HepG2 (cell line): ENCODE measurements around the gene WNT5B. TPM values are rescaled to one million over a fixed set of nuclear protein-coding genes. Genes with fewer than 3 reads are reported as not detected.
A peak's percentile ranks its signal among the peaks of the same experiment; 100 is the strongest.

Source experiments
- FOSL1 ChIP-seq: sonication (generic); formaldehyde crosslinking; IDR thresholded peaks from 2 replicates; pipeline ENCODE4 v1.9.0; 2021; ENCODE audit warnings: missing genetic modification reagents, borderline replicate concordance
- HNRNPK ChIP-seq: fragments of 200-400 bp; formaldehyde crosslinking; IDR thresholded peaks from 2 replicates; pipeline ENCODE4 v1.6.1; 2018; ENCODE audit warnings: low read length, low read depth, moderate library complexity, mild to moderate bottlenecking; ENCODE audit not compliant: poor library complexity, severe bottlenecking
- ISL2 ChIP-seq: sonication (generic); formaldehyde crosslinking; IDR thresholded peaks from 2 replicates; pipeline ENCODE4 v1.5.0; 2020; ENCODE audit warnings: missing genetic modification reagents
- MLLT10 ChIP-seq: sonication (generic); formaldehyde crosslinking; IDR thresholded peaks from 2 replicates; pipeline ENCODE4 v1.4.0; 2020; ENCODE audit warnings: missing genetic modification reagents
- MTF1 ChIP-seq: sonication (generic); formaldehyde crosslinking; IDR thresholded peaks from 2 replicates; pipeline ENCODE4 v1.5.0; 2020; ENCODE audit warnings: missing genetic modification reagents
- NFATC3 ChIP-seq: sonication (generic); formaldehyde crosslinking; IDR thresholded peaks from 2 replicates; pipeline ENCODE4 v1.5.1; 2020; ENCODE audit warnings: mild to moderate bottlenecking, missing genetic modification reagents
- NR1H2 ChIP-seq: sonication (generic); formaldehyde crosslinking; IDR thresholded peaks from 2 replicates; pipeline ENCODE4 v1.8.1; 2022; ENCODE audit warnings: low read depth, missing genetic modification reagents, borderline replicate concordance
- SP140L ChIP-seq: sonication (generic); formaldehyde crosslinking; IDR thresholded peaks from 2 replicates; pipeline ENCODE4 v1.4.0; 2020; ENCODE audit warnings: missing genetic modification reagents, borderline replicate concordance
- SP5 ChIP-seq: IDR thresholded peaks from 2 replicates; pipeline ENCODE4 v1.6.1; 2016; ENCODE audit warnings: low read depth, borderline replicate concordance
- TCF7L2 ChIP-seq: IDR thresholded peaks from 2 replicates; pipeline ENCODE4 v1.6.1; 2011; ENCODE audit warnings: mild to moderate bottlenecking, low read depth, low read length, moderate library complexity
- ZBTB20 ChIP-seq: sonication (generic); formaldehyde crosslinking; IDR thresholded peaks from 2 replicates; pipeline ENCODE4 v1.8.1; 2023; ENCODE audit warnings: missing genetic modification reagents, low read depth, mild to moderate bottlenecking, borderline replicate concordance
- ZBTB21 ChIP-seq: sonication (generic); formaldehyde crosslinking; IDR thresholded peaks from 2 replicates; pipeline ENCODE4 v1.4.0; 2020; ENCODE audit warnings: missing genetic modification reagents
- ZMAT3 ChIP-seq: sonication (generic); formaldehyde crosslinking; conservative IDR thresholded peaks from 2 replicates; pipeline ENCODE4 v1.7.0; 2021; ENCODE audit warnings: missing genetic modification reagents
- ZNF234 ChIP-seq: sonication (generic); formaldehyde crosslinking; conservative IDR thresholded peaks from 2 replicates; pipeline ENCODE4 v1.5.1; 2020; ENCODE audit warnings: mild to moderate bottlenecking, missing genetic modification reagents
- ZNF589 ChIP-seq: sonication (generic); formaldehyde crosslinking; conservative IDR thresholded peaks from 2 replicates; pipeline ENCODE4 v1.8.0; 2022; ENCODE audit warnings: mild to moderate bottlenecking, moderate library complexity, missing genetic modification reagents
- ZNF83 ChIP-seq: sonication (generic); formaldehyde crosslinking; IDR thresholded peaks from 2 replicates; pipeline ENCODE4 v1.4.0; 2020; ENCODE audit warnings: missing genetic modification reagents, mild to moderate bottlenecking, borderline replicate concordance
- ZSCAN22 ChIP-seq: sonication (generic); formaldehyde crosslinking; IDR thresholded peaks from 2 replicates; pipeline ENCODE4 v1.4.0; 2020; ENCODE audit warnings: mild to moderate bottlenecking, missing genetic modification reagents
- ZZZ3 ChIP-seq: sonication (generic); formaldehyde crosslinking; IDR thresholded peaks from 2 replicates; pipeline ENCODE4 v1.4.0; 2020; ENCODE audit warnings: missing genetic modification reagents, mild to moderate bottlenecking, borderline replicate concordance
- polyA plus RNA-seq, 8 experiments: library from polyadenylated mRNA; depleted of rRNA in 3 of 8; stranded (reverse) in 7 of 8; unstranded in 1 of 8; fragments of >200 nt; fragmentation: Illumina TruSeq in 4 of 8; extraction: Trizol in 4 of 8; gene quantifications; 2 replicates each; pipeline versions ENCODE4 v1.2.1 to v1.2.3, GENCODE V29; 2011 to 2016; ENCODE audit warnings: low read depth in 4 of 8, missing spikeins in 1 of 8, mixed read lengths in 1 of 8; ENCODE audit not compliant: insufficient read depth in 1 of 8
- total RNA-seq, 5 experiments: library from RNA; depleted of rRNA; stranded (reverse); fragments of >200 nt; fragmentation: Illumina TruSeq; extraction: Trizol; gene quantifications; 2 replicates each; pipeline ENCODE4 v1.2.3, GENCODE V29; 2016; ENCODE audit warnings: low read depth in 1 of 5
- TF ChIP-seq, protein P1 (sequence below): sonication (generic); formaldehyde crosslinking; IDR thresholded peaks from 2 replicates; pipeline ENCODE4 v1.5.0; 2020; ENCODE audit warnings: mild to moderate bottlenecking, missing genetic modification reagents
- TF ChIP-seq, protein P2 (sequence below): sonication (generic); formaldehyde crosslinking; IDR thresholded peaks from 2 replicates; pipeline ENCODE4 v1.5.0; 2020; ENCODE audit warnings: missing genetic modification reagents
- TF ChIP-seq, protein P3 (sequence below): fragments of 450-650 bp; IDR thresholded peaks from 2 replicates; pipeline ENCODE4 v1.6.1; 2016
- TF ChIP-seq, protein P4 (sequence below): IDR thresholded peaks from 2 replicates; pipeline ENCODE4 v1.6.1; 2016
- TF ChIP-seq, protein P5 (sequence below): sonication (generic); formaldehyde crosslinking; IDR thresholded peaks from 2 replicates; pipeline ENCODE4 v1.4.0; 2020; ENCODE audit warnings: missing genetic modification reagents
- TF ChIP-seq, protein P6 (sequence below): sonication (generic); formaldehyde crosslinking; conservative IDR thresholded peaks from 2 replicates; pipeline ENCODE4 v1.8.0; 2022; ENCODE audit warnings: mild to moderate bottlenecking, moderate library complexity, missing genetic modification reagents

Gene WNT5B
- total and polyA plus RNA-seq, 2 of the 13 experiments (the other 11 are each of a cell fraction or from before 2014, with no cell fraction given), result 0.04 TPM; not detected in 1

DNA sequence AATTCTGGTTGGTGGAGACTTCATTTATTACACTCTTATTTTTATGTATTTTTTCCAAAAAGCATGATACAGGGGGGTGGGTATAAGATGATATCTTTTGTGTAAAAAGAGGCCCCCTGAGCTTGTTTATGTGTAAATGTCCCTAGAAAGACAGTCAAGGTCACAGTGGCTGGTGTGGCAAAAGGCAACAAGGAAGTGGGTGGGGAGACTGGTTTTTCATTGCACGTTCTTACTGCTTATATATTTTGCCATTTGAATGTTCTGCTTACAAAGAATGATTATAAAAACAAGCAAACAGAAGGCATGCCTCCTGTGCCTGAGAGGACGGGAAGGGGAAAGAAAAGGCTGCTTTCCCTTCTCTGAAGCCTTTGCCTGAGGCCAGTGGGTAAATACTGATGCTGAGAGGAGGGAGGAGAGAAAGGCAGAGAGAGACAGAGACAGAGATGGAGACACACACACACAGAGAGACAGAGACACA is 37.7 kb downstream of the WNT5B start (continued):
- TF ChIP-seq, protein P1, sequence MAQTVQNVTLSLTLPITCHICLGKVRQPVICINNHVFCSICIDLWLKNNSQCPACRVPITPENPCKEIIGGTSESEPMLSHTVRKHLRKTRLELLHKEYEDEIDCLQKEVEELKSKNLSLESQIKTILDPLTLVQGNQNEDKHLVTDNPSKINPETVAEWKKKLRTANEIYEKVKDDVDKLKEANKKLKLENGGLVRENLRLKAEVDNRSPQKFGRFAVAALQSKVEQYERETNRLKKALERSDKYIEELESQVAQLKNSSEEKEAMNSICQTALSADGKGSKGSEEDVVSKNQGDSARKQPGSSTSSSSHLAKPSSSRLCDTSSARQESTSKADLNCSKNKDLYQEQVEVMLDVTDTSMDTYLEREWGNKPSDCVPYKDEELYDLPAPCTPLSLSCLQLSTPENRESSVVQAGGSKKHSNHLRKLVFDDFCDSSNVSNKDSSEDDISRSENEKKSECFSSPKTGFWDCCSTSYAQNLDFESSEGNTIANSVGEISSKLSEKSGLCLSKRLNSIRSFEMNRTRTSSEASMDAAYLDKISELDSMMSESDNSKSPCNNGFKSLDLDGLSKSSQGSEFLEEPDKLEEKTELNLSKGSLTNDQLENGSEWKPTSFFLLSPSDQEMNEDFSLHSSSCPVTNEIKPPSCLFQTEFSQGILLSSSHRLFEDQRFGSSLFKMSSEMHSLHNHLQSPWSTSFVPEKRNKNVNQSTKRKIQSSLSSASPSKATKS (CRISPR knock-in tag), result no peak
- TF ChIP-seq ZNF589 (no peak), ZSCAN22 (CRISPR knock-in tag) (no peak), ZNF83 (CRISPR knock-in tag) (no peak), HNRNPK (no peak), TCF7L2 (no peak), ZZZ3 (CRISPR knock-in tag) (no peak), ZMAT3 (CRISPR knock-in tag) (no peak), NR1H2 (CRISPR knock-in tag) (no peak), ZBTB20 (no peak), NFATC3 (CRISPR knock-in tag) (no peak), SP5 (CRISPR knock-in tag) (peak; percentile 92), ISL2 (CRISPR knock-in tag) (no peak), ZNF234 (CRISPR knock-in tag) (no peak), FOSL1 (CRISPR knock-in tag) (no peak), MTF1 (CRISPR knock-in tag) (no peak), ZBTB21 (CRISPR knock-in tag) (no peak), MLLT10 (CRISPR knock-in tag) (no peak), SP140L (no peak)
- TF ChIP-seq, protein P2, sequence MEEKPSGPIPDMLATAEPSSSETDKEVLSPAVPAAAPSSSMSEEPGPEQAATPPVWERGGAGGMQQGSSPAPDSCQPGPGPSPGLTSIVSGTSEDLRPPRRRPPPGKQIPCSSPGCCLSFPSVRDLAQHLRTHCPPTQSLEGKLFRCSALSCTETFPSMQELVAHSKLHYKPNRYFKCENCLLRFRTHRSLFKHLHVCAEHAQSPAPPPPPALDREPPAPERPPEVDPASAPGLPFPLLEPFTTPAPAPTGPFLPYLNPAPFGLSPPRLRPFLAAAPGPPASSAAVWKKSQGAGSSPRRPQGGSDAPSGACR (CRISPR knock-in tag), result 0 out of 2 replicates have a peak, but pooled peaks have one; percentile 41
- TF ChIP-seq, protein P3, sequence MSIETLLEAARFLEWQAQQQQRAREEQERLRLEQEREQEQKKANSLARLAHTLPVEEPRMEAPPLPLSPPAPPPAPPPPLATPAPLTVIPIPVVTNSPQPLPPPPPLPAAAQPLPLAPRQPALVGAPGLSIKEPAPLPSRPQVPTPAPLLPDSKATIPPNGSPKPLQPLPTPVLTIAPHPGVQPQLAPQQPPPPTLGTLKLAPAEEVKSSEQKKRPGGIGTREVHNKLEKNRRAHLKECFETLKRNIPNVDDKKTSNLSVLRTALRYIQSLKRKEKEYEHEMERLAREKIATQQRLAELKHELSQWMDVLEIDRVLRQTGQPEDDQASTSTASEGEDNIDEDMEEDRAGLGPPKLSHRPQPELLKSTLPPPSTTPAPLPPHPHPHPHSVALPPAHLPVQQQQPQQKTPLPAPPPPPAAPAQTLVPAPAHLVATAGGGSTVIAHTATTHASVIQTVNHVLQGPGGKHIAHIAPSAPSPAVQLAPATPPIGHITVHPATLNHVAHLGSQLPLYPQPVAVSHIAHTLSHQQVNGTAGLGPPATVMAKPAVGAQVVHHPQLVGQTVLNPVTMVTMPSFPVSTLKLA, result no peak
- TF ChIP-seq, protein P4, sequence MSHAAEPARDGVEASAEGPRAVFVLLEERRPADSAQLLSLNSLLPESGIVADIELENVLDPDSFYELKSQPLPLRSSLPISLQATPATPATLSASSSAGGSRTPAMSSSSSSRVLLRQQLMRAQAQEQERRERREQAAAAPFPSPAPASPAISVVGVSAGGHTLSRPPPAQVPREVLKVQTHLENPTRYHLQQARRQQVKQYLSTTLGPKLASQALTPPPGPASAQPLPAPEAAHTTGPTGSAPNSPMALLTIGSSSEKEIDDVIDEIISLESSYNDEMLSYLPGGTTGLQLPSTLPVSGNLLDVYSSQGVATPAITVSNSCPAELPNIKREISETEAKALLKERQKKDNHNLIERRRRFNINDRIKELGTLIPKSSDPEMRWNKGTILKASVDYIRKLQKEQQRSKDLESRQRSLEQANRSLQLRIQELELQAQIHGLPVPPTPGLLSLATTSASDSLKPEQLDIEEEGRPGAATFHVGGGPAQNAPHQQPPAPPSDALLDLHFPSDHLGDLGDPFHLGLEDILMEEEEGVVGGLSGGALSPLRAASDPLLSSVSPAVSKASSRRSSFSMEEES, result no peak
- TF ChIP-seq, protein P5, sequence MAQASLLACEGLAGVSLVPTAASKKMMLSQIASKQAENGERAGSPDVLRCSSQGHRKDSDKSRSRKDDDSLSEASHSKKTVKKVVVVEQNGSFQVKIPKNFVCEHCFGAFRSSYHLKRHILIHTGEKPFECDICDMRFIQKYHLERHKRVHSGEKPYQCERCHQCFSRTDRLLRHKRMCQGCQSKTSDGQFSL (CRISPR knock-in tag), result no peak
- TF ChIP-seq, protein P6, sequence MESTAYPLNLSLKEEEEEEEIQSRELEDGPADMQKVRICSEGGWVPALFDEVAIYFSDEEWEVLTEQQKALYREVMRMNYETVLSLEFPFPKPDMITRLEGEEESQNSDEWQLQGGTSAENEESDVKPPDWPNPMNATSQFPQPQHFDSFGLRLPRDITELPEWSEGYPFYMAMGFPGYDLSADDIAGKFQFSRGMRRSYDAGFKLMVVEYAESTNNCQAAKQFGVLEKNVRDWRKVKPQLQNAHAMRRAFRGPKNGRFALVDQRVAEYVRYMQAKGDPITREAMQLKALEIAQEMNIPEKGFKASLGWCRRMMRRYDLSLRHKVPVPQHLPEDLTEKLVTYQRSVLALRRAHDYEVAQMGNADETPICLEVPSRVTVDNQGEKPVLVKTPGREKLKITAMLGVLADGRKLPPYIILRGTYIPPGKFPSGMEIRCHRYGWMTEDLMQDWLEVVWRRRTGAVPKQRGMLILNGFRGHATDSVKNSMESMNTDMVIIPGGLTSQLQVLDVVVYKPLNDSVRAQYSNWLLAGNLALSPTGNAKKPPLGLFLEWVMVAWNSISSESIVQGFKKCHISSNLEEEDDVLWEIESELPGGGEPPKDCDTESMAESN (CRISPR knock-in tag), result no peak
